ENCODE data around the gene ZNF236. TPM values are rescaled to one million over a fixed set of nuclear protein-coding genes. Genes with fewer than 3 reads are reported as not detected.

The ZNF236 gene
- total and polyA plus RNA-seq, 2 experiments from 2014 or later: 7.4 to 8.2 TPM

DNA sequence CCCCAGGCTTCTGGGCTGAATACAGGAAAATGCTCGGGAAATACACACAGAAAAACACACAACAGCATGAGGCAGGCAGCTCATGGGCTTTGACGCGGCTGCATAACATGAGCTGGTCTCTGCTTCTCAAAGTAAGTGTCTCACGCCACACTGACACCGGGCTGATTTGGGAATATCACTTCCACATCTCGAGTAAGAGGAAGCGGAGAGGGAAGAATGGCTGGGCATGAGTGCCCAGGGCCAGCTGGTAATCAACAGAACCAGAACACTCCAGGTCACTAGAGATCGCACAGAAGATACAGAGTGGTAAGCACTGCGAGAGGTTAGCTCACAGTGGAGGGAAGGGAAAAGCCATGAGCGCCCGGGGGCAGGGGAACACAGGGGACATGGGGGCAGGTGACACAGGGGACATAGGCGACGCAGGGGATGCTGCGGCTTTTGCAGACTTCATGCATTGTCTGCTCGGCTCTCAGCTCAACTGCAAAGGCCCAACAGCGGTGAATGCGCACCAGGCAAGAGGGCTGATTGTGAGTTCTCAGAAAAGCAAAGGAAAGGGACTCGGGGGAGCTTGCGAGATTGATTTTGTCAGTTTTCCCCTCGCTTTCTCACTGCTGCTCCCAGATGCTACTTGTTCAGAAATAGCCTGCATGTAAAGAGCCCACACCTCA lies 168.8 kb downstream of the ZNF236 start:
- H3K27me3 ChIP-seq: no peaks in the 10 kb centered on the region
- no peak overlapping the region for H2AFZ ChIP-seq
- no peak overlapping the region for H3K4me2 ChIP-seq
- H3K4me3 ChIP-seq: no peak overlapping the region
- TF ChIP-seq, protein P1, sequence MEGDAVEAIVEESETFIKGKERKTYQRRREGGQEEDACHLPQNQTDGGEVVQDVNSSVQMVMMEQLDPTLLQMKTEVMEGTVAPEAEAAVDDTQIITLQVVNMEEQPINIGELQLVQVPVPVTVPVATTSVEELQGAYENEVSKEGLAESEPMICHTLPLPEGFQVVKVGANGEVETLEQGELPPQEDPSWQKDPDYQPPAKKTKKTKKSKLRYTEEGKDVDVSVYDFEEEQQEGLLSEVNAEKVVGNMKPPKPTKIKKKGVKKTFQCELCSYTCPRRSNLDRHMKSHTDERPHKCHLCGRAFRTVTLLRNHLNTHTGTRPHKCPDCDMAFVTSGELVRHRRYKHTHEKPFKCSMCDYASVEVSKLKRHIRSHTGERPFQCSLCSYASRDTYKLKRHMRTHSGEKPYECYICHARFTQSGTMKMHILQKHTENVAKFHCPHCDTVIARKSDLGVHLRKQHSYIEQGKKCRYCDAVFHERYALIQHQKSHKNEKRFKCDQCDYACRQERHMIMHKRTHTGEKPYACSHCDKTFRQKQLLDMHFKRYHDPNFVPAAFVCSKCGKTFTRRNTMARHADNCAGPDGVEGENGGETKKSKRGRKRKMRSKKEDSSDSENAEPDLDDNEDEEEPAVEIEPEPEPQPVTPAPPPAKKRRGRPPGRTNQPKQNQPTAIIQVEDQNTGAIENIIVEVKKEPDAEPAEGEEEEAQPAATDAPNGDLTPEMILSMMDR (IDR thresholded peaks at IDR 0.05; ENCODE audit: poor library complexity): no peak
- TF ChIP-seq EZH2 (IDR thresholded peaks at IDR 0.05; ENCODE audit: borderline replicate concordance): no peak
- TF ChIP-seq EZH2phosphoT487 (IDR thresholded peaks at IDR 0.05; ENCODE audit: low read depth, severe bottlenecking, unreplicated experiment): no peak
- no peaks in the 10 kb centered on the region for H3K36me3 ChIP-seq (replicated peaks; ENCODE audit: insufficient read depth, low read depth)
- no peaks in the 10 kb centered on the region for H3K9me3 ChIP-seq (ENCODE audit: low read depth)
- H3K79me2 ChIP-seq: no peaks in the 10 kb centered on the region
- DNase-seq (ENCODE audit: low spot score): no peak
- no peaks in the 10 kb centered on the region for H4K20me1 ChIP-seq (ENCODE audit: insufficient read depth, poor library complexity, severe bottlenecking)
- H3K27ac ChIP-seq: no peak overlapping the region
- WGBS (ENCODE audit: low lambda C conversion rate, missing lambda C conversion rate): 90% methylated on average over 20 of the region's 20 CpGs
- peaks cover 5% of the 10 kb centered on the region for H3K4me1 ChIP-seq (ENCODE audit: insufficient read depth)
- no peaks in the 10 kb centered on the region for H3K9me2 ChIP-seq (replicated peaks; ENCODE audit: insufficient read depth)

DNA sequence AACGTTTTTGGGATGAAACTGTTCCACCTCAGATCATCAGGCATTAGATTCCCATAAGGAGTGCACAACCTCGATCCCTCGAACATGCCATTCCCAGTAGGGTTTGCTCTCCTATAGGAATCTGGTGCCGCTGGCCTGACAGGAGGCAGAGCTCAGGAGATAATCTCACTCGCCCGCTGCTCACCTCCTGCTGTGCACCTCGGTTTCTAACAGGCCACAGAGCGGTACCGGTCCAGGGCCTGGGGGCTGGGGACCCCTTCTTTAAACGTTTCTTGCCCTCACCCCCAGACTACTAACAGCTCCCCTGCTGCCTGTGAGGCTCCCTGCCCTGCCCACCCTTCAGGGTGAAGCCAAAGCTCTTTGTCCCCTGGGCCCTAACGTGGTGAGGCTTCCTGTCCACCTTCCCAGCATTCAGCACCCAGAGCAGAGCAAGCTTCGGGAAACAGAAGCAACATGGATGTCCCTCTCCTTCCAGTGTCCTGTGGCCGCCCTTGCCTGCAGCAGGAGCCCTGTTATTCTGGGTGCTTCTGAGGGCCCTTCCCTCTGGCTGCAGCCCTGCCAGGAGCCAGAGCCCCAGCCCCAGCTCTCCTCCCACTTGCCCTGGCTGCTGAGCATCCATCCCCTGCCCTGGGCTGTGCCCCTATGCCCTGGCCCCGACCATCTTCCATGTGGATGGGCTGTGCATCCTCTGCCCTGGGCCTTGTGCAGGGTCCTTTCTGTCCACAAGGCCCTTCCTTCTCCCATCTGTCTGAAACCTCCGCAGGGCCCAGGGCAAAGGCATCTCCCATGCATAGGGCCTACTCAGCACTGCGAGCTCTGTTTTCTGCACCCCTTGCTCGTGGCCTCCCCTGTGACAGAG lies 170.1 kb downstream of the ZNF236 start:
- no peaks in the 10 kb centered on the region for H3K27me3 ChIP-seq
- no peak overlapping the region for H3K4me3 ChIP-seq
- H3K9me3 ChIP-seq (ENCODE audit: low read depth): no peaks in the 10 kb centered on the region
- H3K4me2 ChIP-seq: no peak overlapping the region
- no peaks in the 10 kb centered on the region for H3K9me2 ChIP-seq (replicated peaks; ENCODE audit: insufficient read depth)
- WGBS (ENCODE audit: low lambda C conversion rate, missing lambda C conversion rate): 72% methylated on average over 17 of the region's 17 CpGs
- H3K36me3 ChIP-seq (replicated peaks; ENCODE audit: insufficient read depth, low read depth): no peaks in the 10 kb centered on the region
- peaks cover 5% of the 10 kb centered on the region for H3K4me1 ChIP-seq (ENCODE audit: insufficient read depth)
- H4K20me1 ChIP-seq (ENCODE audit: insufficient read depth, poor library complexity, severe bottlenecking): no peaks in the 10 kb centered on the region
- no peak for DNase-seq (ENCODE audit: low spot score)
- no peaks in the 10 kb centered on the region for H3K79me2 ChIP-seq
- no peak overlapping the region for H2AFZ ChIP-seq
- no peak overlapping the region for H3K27ac ChIP-seq
- TF ChIP-seq EZH2 (IDR thresholded peaks at IDR 0.05; ENCODE audit: borderline replicate concordance) (no peak), EZH2phosphoT487 (IDR thresholded peaks at IDR 0.05; ENCODE audit: low read depth, severe bottlenecking, unreplicated experiment) (no peak)
- TF ChIP-seq, protein P1 (IDR thresholded peaks at IDR 0.05; ENCODE audit: poor library complexity): no peak

DNA sequence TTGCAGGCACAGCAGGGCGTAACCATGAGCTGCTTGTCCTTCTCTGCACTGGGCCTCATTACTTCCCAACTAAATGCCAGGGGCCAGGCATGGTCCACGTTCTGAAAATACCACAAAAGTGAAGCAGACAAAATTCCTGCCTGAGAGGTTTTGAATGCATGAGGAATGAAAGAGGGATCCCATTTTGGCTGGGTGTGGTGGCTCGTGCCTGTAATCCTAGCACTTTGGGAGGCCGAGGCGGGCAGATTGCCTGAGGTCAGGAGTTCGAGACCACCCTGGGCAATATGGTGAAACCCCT lies 170.7 kb downstream of the ZNF236 start:
- no peaks in the 10 kb centered on the region for H3K9me2 ChIP-seq (replicated peaks; ENCODE audit: insufficient read depth)
- TF ChIP-seq, protein P1 (IDR thresholded peaks at IDR 0.05; ENCODE audit: poor library complexity): no peak
- TF ChIP-seq EZH2 (IDR thresholded peaks at IDR 0.05; ENCODE audit: borderline replicate concordance) (no peak), EZH2phosphoT487 (IDR thresholded peaks at IDR 0.05; ENCODE audit: low read depth, severe bottlenecking, unreplicated experiment) (no peak)
- no peaks in the 10 kb centered on the region for H3K9me3 ChIP-seq (ENCODE audit: low read depth)
- H3K36me3 ChIP-seq (replicated peaks; ENCODE audit: insufficient read depth, low read depth): no peaks in the 10 kb centered on the region
- H3K79me2 ChIP-seq: no peaks in the 10 kb centered on the region
- H3K27me3 ChIP-seq: no peaks in the 10 kb centered on the region
- DNase-seq (ENCODE audit: low spot score): no peak
- no peak overlapping the region for H3K27ac ChIP-seq
- no peak overlapping the region for H2AFZ ChIP-seq
- WGBS (ENCODE audit: low lambda C conversion rate, missing lambda C conversion rate): 90% methylated on average over 6 of the region's 6 CpGs
- no peak overlapping the region for H3K4me2 ChIP-seq
- peaks cover 5% of the 10 kb centered on the region for H3K4me1 ChIP-seq (ENCODE audit: insufficient read depth)
- no peaks in the 10 kb centered on the region for H4K20me1 ChIP-seq (ENCODE audit: insufficient read depth, poor library complexity, severe bottlenecking)
- H3K4me3 ChIP-seq: no peak overlapping the region
